Activated naive CD8-positive, alpha-beta T cell treated with anti-CD3 and anti-CD28 coated beads for 36 hours (primary cell): ENCODE results near the gene GRID1. TPM values are rescaled to one million over a fixed set of nuclear protein-coding genes. Genes with fewer than 3 reads are reported as not detected.

ENCODE experiments used
- DNase-seq: peaks from one replicate; pipeline ENCODE4 v3.0.0; 2021
- H3K27ac Mint-ChIP-seq: one replicate; pipeline ENCODE4 v1.8.0; 2022; ENCODE audit warnings: mild to moderate bottlenecking, moderate library complexity, mixed read lengths
- H3K27me3 Mint-ChIP-seq: one replicate; pipeline ENCODE4 v1.8.0; 2022; ENCODE audit warnings: mild to moderate bottlenecking, mixed read lengths
- H3K36me3 Mint-ChIP-seq: one replicate; pipeline ENCODE4 v1.8.0; 2021; ENCODE audit warnings: mild to moderate bottlenecking, mixed read lengths
- H3K4me1 Mint-ChIP-seq: one replicate; pipeline ENCODE4 v1.8.0; 2021; ENCODE audit warnings: mixed read lengths
- H3K4me3 Mint-ChIP-seq: one replicate; pipeline ENCODE4 v1.8.0; 2022; ENCODE audit warnings: mild to moderate bottlenecking, moderate library complexity, mixed read lengths
- H3K9me3 Mint-ChIP-seq: one replicate; pipeline ENCODE4 v1.8.0; 2022; ENCODE audit warnings: mixed read lengths
- total RNA-seq, 2 experiments: library from RNA; stranded (reverse); gene quantifications; one replicate each; pipeline ENCODE4 v1.2.3, GENCODE V29; 2021

GRID1 gene
- total RNA-seq, 2 experiments from 2014 or later = not detected

GRCh38 chr10:86314616-86315548, 51.7 kb downstream of the GRID1 start:
- no peaks in the 10 kb centered on the region for H3K36me3 Mint-ChIP-seq
- peaks cover 5% of the 10 kb centered on the region for H3K27me3 Mint-ChIP-seq
- no peaks in the 10 kb centered on the region for H3K9me3 Mint-ChIP-seq
- no peak for DNase-seq
- no peak overlapping the region for H3K27ac Mint-ChIP-seq
- no peaks in the 10 kb centered on the region for H3K4me1 Mint-ChIP-seq
- H3K4me3 Mint-ChIP-seq = no peak overlapping the region

DNA sequence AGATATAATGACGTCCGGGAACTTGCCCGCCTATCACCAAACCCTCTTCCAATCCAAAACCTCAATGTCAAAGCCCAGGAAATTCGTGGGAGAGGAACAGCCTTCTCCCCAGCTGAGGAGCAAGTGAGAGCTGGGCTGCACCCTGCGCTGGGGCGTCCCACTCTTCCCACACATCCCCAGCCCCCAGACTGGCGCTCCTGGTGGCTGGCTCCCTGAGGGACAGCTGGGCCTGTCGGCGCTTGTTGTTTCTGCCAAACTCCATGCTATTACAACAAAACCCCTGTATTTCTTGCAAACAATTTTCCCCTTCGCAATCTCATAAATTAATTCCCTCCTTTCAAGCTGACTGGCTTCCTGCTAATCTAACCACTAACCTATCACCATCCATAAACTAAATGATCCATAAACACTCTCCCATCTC, 53.0 kb downstream of the GRID1 start:
- Mint-ChIP-seq H3K27ac (no peak overlapping the region), H3K9me3 (no peaks in the 10 kb centered on the region), H3K4me1 (no peaks in the 10 kb centered on the region), H3K36me3 (no peaks in the 10 kb centered on the region), H3K27me3 (peaks cover 3% of the 10 kb centered on the region), H3K4me3 (no peak overlapping the region)
- DNase-seq = no peak

DNA sequence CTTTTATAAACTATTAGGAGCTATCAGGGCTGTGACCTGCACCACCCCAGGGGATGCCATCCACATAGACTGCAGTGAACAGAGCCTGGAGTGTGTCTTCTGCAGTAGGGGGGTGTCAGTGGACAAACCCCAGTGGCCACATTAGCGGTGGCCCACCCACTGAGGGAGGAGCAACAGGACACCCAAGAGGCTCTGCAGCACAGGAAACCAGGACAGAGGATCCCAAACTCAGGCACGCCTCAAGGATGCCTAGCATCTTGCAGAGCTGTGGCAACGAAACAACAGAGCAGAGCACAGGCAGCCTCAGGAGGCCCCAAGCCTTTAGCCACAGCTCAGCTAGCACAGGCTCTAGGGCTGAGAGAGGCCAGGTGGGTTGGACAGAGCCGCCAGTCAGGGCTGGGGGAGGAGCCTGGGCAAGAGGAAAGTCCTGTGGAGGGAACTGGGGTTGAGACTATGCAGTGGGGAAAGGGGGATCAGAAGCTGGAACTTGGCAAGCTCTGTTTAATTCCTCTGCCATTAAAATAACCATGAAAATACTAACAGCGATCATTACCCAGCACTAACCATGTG, 53.8 kb downstream of the GRID1 start:
- no peaks in the 10 kb centered on the region for H3K27me3 Mint-ChIP-seq
- H3K36me3 Mint-ChIP-seq = no peaks in the 10 kb centered on the region
- H3K9me3 Mint-ChIP-seq = no peaks in the 10 kb centered on the region
- no peaks in the 10 kb centered on the region for H3K4me1 Mint-ChIP-seq
- no peak overlapping the region for H3K27ac Mint-ChIP-seq
- no peak overlapping the region for H3K4me3 Mint-ChIP-seq
- no peak for DNase-seq

- Mint-ChIP-seq H3K27me3 (no peaks in the 10 kb centered on the region), H3K9me3 (no peaks in the 10 kb centered on the region), H3K27ac (no peak overlapping the region), H3K4me1 (no peaks in the 10 kb centered on the region), H3K4me3 (no peak overlapping the region), H3K36me3 (no peaks in the 10 kb centered on the region)
- DNase-seq = no peak
Measured at GRCh38 chr10:86311906-86312305, 54.7 kb downstream of the GRID1 start.

- no peak for DNase-seq
- H3K4me3 Mint-ChIP-seq = no peak overlapping the region
- H3K27ac Mint-ChIP-seq = no peak overlapping the region
- no peaks in the 10 kb centered on the region for H3K36me3 Mint-ChIP-seq
- H3K27me3 Mint-ChIP-seq = no peaks in the 10 kb centered on the region
- H3K9me3 Mint-ChIP-seq = no peaks in the 10 kb centered on the region
- H3K4me1 Mint-ChIP-seq = no peaks in the 10 kb centered on the region
Measured at GRCh38 chr10:86311190-86311589, 55.4 kb downstream of the GRID1 start.

DNA sequence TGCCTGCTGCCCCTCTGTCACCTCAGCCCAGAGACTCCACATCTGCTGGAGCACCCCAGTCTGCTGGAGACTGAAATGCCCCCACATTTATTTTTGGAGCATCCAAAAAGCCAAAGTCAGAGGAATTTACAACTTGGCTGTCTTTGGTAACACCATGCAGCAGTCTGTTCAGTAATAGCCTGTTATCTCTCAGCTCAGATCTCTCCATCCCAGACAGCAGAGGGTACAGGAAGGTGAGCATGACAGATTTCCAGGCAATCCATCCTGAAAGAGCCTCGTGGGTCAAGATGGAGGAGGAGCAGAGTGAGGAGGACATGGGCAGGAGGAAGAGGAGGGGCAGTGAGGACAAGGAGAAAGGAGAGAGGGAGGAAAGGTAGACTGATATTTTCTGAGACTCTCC, 55.9 kb downstream of the GRID1 start:
- Mint-ChIP-seq H3K27me3 (no peaks in the 10 kb centered on the region), H3K4me1 (no peaks in the 10 kb centered on the region), H3K36me3 (no peaks in the 10 kb centered on the region), H3K4me3 (no peak overlapping the region), H3K27ac (no peak overlapping the region), H3K9me3 (no peaks in the 10 kb centered on the region)
- DNase-seq = no peak

DNA sequence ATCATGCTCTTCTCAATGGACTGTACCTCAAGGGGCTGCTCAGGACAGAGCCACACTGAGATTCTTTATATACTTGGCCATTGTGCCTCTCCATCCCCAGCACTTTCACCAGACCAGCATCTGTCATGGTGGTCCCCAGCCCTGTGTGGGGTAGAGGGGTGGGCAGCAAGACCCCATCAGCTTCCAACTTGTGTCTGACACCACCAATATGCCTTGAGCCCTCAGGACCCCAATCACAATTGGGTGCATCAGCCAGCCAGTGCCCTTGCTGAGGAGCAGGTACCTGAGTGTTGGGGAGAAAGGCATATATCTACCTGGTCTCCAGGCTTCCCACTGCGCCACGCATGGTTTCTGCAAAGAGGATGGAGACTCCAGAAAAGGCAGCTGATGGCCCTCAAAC, 56.3 kb downstream of the GRID1 start:
- Mint-ChIP-seq H3K36me3 (no peaks in the 10 kb centered on the region), H3K4me3 (no peak overlapping the region), H3K27me3 (peaks cover 1% of the 10 kb centered on the region), H3K4me1 (no peaks in the 10 kb centered on the region), H3K9me3 (no peaks in the 10 kb centered on the region), H3K27ac (no peak overlapping the region)
- no peak for DNase-seq

GRCh38 chr10:86308056-86308455, 58.5 kb downstream of the GRID1 start:
- DNase-seq = no peak
- Mint-ChIP-seq H3K4me1 (no peaks in the 10 kb centered on the region), H3K27ac (no peak overlapping the region)

DNA sequence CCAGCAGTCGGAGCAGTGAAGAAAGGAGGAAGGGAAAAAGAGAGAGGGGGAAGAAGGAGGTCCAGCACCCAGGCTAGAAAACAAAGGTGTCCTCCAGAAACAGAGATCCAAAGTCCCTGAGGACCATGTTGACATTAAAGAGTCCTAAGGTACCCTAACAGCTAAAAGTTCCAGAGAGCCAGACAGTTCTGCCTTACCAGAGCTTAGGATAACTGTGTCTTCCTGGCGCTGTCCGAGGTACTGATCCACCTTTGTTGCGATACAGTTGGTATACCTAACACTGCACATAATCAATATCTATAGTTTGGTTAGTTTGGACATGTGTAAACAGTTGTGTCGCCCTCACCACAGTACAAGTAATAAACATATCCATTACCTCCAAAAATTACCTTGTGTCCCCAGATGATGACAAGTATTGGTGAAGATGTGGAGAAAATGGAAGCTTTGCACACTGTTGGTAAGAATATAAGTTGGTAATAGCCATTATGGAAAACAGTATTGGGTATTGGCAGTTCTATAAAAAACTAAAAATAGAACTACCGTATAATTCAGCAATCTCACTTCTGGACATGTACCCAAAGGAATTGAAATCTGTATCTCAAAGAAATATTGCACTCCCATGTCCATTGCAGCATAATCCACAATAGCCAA, 59.8 kb downstream of the GRID1 start:
- Mint-ChIP-seq H3K4me3 (no peak overlapping the region), H3K4me1 (no peaks in the 10 kb centered on the region)
- peak; percentile 8 for DNase-seq

More at GRCh38 chr10:86308056-86308455, 58.5 kb downstream of the GRID1 start:
- no peaks in the 10 kb centered on the region for H3K36me3 Mint-ChIP-seq
- no peaks in the 10 kb centered on the region for H3K9me3 Mint-ChIP-seq
- peaks cover 13% of the 10 kb centered on the region for H3K27me3 Mint-ChIP-seq
- no peak overlapping the region for H3K4me3 Mint-ChIP-seq

GRCh38 chr10:86305521-86305920, 61.1 kb downstream of the GRID1 start:
- no peak overlapping the region for H3K4me3 Mint-ChIP-seq
- DNase-seq = no peak
- peaks cover 13% of the 10 kb centered on the region for H3K27me3 Mint-ChIP-seq
- H3K9me3 Mint-ChIP-seq = no peaks in the 10 kb centered on the region
- H3K27ac Mint-ChIP-seq = no peak overlapping the region
- no peaks in the 10 kb centered on the region for H3K36me3 Mint-ChIP-seq
- H3K4me1 Mint-ChIP-seq = no peaks in the 10 kb centered on the region

More for the DNA sequence above, 59.8 kb downstream of the GRID1 start:
- Mint-ChIP-seq H3K27me3 (peaks cover 13% of the 10 kb centered on the region), H3K9me3 (no peaks in the 10 kb centered on the region), H3K36me3 (no peaks in the 10 kb centered on the region), H3K27ac (no peak overlapping the region)

DNA sequence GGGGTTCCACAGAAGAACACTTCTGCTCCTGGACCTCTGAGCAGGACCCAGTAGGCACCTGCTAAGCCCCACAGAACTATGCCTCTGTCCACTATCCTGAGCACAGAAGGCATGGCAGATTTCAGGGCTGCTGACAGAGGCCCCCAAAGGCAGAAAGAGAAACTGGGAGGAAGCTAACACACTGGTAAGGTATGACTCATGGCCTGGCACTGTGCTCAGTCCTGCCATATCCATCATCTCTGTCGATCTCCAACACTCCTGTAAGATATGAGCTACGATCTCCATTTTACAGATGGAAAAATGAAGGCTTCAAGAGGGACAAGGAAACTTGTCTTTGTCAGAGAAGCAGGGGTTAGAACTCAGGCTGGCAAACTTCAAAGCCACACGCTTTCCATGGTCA, 62.2 kb downstream of the GRID1 start:
- H3K36me3 Mint-ChIP-seq = no peaks in the 10 kb centered on the region
- no peaks in the 10 kb centered on the region for H3K4me1 Mint-ChIP-seq
- no peak overlapping the region for H3K27ac Mint-ChIP-seq
- DNase-seq = no peak
- no peak overlapping the region for H3K4me3 Mint-ChIP-seq
- H3K27me3 Mint-ChIP-seq = peaks cover 13% of the 10 kb centered on the region
- no peaks in the 10 kb centered on the region for H3K9me3 Mint-ChIP-seq

DNA sequence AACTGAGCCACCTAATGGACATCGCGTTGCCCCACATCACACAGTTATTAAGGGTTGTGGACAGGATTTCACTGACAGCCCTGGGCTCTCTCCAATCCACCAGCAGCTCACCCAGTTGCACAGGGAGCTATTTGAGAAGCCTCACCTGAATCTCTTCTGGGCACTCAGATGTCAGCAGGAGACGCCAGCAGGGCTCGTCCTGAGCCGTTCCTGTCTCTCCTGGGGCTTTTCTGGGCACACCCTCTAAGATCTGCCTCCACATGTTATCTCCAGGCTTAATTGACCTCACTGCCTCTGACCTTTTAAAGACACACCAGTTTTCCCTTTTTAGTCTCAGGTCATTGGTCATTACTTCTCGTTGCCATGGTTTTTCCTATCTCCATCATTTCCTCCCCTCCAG, 63.0 kb downstream of the GRID1 start:
- H3K27ac Mint-ChIP-seq = no peak overlapping the region
- H3K4me3 Mint-ChIP-seq = no peak overlapping the region
- no peaks in the 10 kb centered on the region for H3K4me1 Mint-ChIP-seq
- H3K36me3 Mint-ChIP-seq = no peaks in the 10 kb centered on the region
- DNase-seq = no peak
- peaks cover 13% of the 10 kb centered on the region for H3K27me3 Mint-ChIP-seq
- no peaks in the 10 kb centered on the region for H3K9me3 Mint-ChIP-seq

GRCh38 chr10:86301971-86302370, 64.6 kb downstream of the GRID1 start:
- H3K27me3 Mint-ChIP-seq = peaks cover 13% of the 10 kb centered on the region
- H3K9me3 Mint-ChIP-seq = no peaks in the 10 kb centered on the region
- H3K4me3 Mint-ChIP-seq = no peak overlapping the region
- no peak for DNase-seq
- no peaks in the 10 kb centered on the region for H3K4me1 Mint-ChIP-seq
- H3K36me3 Mint-ChIP-seq = no peaks in the 10 kb centered on the region
- no peak overlapping the region for H3K27ac Mint-ChIP-seq

DNA sequence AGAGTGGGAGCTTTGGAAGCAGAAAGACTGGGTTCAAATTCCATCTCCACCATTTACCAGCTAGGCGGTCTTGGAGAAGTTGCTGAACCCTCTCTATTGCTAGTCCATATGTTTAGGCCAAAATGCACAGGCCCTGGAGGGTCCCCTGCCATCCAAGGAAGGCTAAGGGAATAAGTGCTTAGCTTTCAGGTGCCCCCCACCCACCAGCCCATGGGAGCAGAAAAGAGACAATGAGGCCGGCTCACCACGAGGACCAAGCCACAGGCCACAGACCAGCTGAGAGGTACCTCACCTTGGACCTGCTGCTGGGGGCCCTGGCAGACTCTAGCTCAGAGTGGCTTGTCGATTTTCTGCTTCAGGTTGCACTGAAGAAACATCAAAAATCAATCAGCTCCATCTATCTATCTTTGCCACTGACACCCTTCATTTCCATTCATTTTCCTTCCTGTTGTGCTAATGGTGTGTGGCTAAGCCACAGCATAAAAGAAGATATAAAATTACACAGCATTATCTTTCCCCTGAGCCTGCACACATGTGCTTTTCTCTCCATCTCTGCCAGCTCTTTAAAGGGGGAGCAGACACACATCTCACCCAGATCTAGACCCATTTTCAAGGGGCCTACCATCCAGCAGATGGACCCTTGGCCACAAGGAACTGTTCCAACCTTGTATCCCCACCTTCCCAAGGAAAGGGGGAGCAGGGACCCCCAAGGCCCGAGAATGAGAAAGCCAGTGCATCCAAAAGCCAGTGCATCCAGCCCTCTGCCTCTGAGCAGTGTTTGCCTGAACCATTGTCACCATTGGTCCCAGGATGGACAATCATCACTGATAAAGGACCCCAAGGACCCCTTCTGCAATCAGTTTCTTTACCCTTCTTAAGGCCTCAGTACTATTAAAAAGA, 65.4 kb downstream of the GRID1 start:
- Mint-ChIP-seq H3K27me3 (peaks cover 13% of the 10 kb centered on the region), H3K9me3 (no peaks in the 10 kb centered on the region), H3K27ac (no peak overlapping the region), H3K4me1 (no peaks in the 10 kb centered on the region), H3K4me3 (no peak overlapping the region), H3K36me3 (no peaks in the 10 kb centered on the region)
- no peak for DNase-seq
